NCI-H1417 (cell line): ENCODE measurements around the gene VPS9D1.
"Not testable (repeated sequence)": the region's sequence is repeated elsewhere in the genome, so short reads cannot be mapped to it uniquely, and the experiment has no call there.

ENCODE experiments used
- DNase-seq, 3 experiments: peaks; one replicate each; lab custom pipeline; 2025; lab: John Stamatoyannopoulos, UW

The VPS9D1 gene

DNA sequence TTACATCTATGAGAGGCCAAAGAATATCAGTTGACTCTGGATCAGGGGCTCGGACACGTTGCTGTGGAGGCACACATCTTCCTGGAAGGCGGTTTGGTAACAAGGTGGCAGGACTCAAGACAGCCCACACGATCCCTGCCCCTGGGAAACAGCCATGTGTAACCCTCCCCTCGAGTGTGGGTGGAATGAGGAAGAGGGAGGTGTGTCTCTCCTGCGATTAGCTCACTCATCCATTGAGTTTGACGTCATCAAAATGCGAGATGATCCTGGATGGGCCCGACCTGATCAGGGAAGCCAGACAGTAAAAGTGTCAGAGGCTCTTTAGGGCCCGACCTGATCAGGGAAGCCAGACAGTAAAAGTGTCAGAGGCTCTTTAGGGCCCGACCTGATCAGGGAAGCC lies 56.5 kb downstream of the VPS9D1 start:
- not testable (repeated sequence) for DNase-seq

DNA sequence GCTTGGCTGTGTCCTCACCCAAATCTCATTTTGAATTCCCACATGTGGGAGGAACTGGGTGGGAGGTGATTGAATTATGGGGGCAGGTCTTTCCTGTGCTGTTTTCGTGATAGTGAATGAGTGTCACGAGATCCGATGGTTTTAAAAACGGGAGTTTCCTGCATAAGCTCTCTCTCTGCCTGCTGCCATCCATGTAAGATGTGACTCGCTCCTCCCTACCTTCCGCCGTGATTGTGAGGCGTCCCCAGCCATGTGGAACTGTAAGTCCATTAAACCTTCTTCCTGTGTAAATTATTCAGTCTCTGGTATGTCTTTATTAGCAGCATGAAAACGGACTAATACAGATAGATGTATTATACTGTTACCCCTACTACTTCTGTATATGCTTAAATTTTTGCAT lies 59.5 kb downstream of the VPS9D1 start:
- DNase-seq, result no peak

DNA sequence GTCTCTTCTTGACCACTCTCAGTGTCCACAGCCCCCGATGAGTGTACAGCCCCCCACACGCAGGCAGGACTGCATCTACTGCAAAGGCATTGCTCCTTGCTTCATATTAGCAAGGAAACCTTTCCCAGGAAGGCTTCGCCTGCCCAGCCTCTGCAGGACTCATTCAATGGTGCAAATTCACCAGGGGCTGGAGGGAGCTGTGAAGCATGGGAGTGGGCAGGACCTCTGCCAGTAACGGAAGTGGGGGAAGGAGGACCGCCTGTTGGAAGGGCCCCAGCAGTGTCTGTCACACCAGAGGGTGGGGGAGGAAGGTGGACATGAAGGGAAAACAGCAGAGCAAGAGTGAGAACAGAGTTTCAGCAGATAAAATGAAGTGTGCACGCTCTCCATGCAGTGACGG lies 60.6 kb downstream of the VPS9D1 start:
- DNase-seq, result no peak

DNA sequence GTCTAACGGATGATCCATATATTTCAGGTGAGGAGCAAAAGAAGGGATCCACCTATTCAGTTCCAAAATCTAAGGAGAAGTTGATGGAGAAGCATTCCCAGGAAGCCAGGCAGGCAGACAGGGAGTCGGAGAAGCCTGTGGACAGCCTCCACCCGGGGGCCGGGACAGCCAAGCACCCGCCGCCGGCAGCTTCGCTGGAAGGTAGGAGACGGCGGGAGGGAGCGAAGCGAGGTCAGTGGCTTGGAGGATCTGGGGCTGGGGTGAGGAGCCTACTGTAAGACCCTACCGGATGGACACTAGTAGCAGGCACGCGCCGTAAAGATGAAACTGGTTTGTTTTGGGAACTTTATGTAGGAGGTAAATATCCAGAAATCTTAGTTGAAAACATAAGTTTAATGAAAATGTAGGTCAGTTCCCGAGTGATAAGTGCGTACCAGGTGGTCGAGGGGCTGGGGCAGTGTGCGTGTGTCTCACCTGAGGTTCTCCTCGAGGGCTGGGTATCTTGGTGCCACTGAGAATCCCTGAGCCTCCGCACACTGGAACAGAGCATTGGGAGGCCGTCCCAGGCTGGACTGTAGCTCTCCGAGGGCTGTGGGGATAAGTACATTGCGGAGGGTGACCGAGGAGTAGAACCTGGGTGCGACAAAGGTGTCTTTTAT lies 62.3 kb downstream of the VPS9D1 start:
- DNase-seq, result peak in 1 of 3 experiments; percentile 40

DNA sequence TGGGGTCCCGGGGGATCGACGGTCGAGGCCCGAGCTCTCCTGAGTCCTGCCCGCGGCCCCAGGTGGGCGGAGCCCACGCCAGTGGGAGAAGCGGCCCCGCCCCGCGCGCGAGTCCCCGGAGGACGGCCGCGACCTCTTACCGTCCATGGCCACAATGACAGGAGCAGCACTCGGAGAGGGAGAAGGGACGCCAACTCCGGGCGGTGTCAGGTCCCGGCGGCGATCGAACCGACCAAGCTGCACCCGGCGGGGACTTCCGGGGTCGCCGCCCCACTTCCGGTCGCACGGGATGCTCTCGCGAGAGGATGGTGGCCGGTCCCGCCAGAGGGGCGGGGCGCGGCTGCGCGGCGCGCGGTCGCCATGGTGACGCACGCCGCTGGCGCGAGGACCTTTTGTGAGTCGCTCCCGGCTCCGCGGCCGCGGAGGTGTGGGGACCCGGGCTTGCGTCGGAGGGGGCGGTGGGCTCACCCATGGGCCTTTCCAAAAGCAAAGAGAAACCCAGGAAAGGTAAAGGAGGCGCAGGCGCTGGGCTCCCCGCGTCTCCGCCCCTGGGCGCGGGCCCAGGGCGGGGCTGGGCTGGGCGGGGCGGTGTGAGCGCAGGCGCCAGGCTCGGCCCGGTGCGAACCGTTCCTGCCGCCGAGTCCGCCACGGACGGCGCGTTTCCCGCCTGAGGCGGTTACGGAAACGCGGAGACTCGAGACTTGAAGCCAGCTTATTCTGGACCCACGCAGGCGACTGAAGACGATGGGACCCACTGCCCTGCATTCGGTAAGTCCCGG lies 63.1 kb downstream of the VPS9D1 start, which contains the start of the genes CHMP1A and SPATA33:
CHMP1A (minus strand) TSS at position 267 of the 779 bp plus-strand sequence; CDS start at position 147, 120 bp downstream.
SPATA33 (plus strand) TSS at position 395 of the 779 bp plus-strand sequence; CDS start at position 471, 76 bp downstream.
- DNase-seq, result peak; percentile 82 to 90 (median 89)
